Left lobe of liver (tissue), 2 donors: ENCODE results near the gene C7orf57. TPM values are rescaled to one million over a fixed set of nuclear protein-coding genes. Genes with fewer than 3 reads are reported as not detected.
A peak's percentile ranks its signal among the peaks of the same experiment; 100 is the strongest.

Experiments
- ATAC-seq: fragments of 200-7000 bp; cut with Tn5 transposase; one replicate; pipeline ENCODE4 v1.9.1; 2020; ENCODE audit warnings: mild to moderate bottlenecking, moderate library complexity
- DNase-seq: peaks from one replicate; pipeline ENCODE4 v3.0.0-alpha.2; 2020; ENCODE audit warnings: low spot score
- total RNA-seq: library from RNA; stranded (reverse); gene quantifications from one replicate; pipeline ENCODE4 v1.2.1, GENCODE V29; 2021
- donor health status: DM: no; HTN: no; CAD: no; lungs with moderate emphysema.
- donor health status: DM: no; HTN: yes; CAD: no.

C7orf57 gene
- total RNA-seq, 1 donor from 2014 or later = not detected

DNA sequence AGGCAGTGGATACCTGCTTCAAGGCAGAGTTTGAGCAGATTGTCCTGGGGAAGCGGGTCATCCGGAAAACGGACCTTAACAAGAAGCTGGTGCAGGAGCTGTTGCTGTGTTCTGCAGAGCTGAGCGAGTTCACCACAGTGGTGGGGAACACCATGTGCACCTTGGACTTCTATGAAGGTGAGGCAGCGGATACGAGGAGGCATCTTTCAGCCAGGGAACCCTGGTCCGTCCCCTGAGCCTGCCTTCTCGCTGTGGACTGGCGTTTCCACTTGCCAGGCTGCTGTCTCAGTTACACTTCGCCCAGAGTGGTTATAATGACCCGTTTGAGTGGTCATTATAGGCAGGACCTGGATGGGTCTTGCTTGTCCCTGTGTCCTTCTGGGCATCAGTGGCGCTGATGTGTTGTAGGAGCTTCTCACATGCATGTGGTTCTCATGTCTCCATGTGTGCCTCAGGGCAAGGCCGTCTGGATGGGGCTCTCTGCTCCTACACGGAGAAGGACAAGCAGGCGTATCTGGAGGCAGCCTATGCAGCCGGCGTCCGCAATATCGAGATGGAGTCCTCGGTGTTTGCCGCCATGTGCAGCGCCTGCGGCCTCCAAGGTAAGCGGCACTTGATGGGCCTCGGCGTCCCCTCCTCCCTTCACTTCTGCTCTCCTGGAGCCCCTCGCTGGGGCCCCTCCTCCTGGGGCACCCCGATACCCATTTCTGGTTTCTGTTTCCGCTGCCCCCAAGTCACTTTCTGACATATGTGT lies 71.7 kb downstream of the C7orf57 start:
- DNase-seq = no peak
- ATAC-seq = no peak

DNA sequence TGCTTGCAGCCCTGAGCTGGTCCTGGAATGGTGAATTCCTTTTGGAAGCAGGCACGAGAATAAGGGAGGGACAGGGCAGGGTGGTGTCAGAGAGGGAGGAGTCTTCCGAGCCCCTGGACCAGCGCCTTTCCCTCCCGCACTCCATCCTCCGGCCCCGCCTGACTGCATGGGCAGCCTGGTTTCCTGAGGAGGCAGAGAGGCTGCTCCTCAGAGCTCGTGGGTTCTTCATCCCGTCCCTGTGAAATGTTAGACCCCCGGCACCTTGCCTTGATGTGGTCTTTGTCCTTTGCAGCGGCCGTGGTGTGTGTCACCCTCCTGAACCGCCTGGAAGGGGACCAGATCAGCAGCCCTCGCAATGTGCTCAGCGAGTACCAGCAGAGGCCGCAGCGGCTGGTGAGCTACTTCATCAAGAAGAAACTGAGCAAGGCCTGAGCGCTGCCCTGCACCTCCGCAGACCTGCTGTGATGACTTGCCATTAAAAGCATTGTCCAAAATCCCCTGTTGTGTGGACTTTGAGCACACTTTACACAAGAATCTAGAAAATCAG lies 72.7 kb downstream of the C7orf57 start:
- no peak for DNase-seq
- ATAC-seq = no peak

DNA sequence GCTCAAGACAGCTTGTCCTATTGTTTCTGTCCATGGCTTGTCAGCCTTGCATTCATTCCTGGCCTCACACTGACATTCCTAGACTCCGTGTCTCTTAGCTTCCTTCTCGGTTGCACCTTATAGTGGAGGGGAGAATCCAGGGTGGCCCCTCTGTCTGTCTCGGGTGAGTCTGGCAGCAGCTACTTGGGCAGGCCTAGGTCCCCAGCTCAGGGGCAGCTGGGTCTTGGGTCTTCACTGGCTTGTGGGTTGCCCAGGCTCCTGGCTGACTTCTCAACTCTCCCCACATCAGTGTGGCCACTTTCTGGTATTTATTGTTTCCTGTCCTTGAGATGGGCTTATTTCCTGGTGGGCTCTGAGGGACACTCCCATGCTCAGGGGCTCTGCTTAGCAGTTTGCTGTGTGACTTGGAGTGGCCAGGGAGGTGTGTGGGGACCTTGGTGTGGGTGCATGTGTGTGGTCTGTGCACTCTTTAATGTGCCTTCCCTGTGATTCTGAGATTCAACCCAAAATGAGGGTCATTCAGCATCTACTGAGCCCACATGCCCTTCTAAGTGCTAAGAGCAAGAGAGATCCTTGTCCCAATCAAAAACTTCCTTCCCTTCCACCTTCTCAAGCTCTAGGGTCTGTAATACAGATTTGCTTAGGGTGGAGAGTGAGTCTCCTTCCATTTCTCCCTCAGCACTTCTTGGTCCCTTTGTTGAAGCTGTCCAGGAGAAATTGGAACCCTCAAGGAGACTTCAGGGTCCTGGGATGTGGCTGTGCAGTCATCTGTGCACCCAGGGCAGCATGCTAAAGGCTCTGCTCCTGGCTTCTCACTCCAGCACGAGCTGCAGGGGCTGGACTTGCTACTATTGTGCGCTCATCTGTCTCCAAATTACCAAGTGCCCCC lies 73.9 kb downstream of the C7orf57 start:
- ATAC-seq (no peak), DNase-seq (no peak)

DNA sequence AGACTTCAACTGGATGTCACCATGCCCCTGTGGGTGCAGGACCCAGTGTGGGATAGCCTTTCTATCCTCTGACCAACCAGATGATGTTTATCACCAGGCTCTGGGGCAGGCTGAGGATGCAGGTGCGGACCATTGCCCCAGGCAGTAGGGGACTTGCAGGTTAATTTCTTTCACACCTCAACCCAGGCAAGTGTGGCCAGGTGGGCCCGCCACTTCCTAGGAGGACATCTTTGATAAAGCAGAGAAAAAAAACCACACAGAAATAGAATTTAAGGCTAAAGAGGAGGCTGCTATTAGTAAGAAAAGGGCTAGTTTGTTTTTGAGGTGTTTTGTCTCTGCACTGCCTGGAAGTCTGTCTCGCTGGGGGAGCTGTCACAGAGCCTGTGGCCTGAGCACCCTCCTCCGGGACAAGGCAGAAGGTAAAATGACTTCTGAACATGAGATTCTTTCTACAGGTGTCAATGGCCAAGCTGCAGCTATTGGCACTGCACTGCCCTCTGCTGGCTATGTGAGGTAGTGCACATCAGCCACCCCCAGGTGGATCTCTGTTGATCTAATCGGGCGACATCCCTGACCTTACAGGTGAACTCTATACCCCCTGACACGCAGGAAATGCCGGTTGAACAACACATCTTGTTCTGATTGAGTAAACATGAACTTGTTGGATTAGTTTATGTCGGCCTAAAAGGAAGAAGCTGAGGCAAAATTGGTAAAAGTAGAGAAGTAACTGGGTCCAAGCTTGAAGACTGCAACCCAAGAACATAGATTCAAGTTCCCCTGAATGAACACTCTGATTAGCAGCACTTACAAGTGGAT lies 74.7 kb downstream of the C7orf57 start:
- peak; percentile 97 for ATAC-seq
- peak; percentile 87 for DNase-seq

DNA sequence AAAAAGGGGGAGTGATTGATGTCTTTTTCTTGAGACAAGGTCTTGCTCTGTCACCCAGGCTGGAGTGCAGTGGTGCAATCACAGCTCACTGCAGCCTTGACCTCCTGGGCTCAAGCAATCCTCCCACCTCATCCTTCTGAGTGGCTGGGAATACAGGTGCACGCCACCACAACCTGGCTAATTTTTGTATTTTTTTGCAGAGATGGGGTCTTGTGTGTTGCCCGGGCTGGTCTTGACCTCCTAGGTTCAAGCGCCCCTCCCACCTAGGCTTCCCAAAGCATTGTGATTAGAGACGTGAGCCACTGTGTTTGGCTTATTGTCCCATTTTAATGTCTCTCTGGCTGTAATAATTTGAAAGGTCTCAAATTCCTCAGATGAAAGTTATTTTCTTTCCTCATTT lies 75.5 kb downstream of the C7orf57 start:
- ATAC-seq (peak; percentile 27), DNase-seq (no peak)

Other genes with a start within 250 kb of the C7orf57 start
- 0.45 TPM for gene PKD1L1, start 87.1 kb upstream of the C7orf57 start, total RNA-seq
- 15.4 TPM for gene HUS1, start 55.9 kb upstream of the C7orf57 start, total RNA-seq
- gene SUN3, start 6.4 kb upstream of the C7orf57 start, total RNA-seq = not detected
- gene UPP1, start 53.7 kb downstream of the C7orf57 start, total RNA-seq = 8.1 TPM
- 1.0 TPM for gene ABCA13, start 135.9 kb downstream of the C7orf57 start, total RNA-seq